SU-DHL-6 (cell line): ENCODE results near the gene S1PR3.

Experiments
- EZH2phosphoT487 ChIP-seq: fragments of 200-600 bp; sonication (generic), shearing (Covaris generic); conservative IDR thresholded peaks from 2 replicates; pipeline ENCODE4 v1.6.1; 2018; ENCODE audit warnings: mild to moderate bottlenecking, antibody characterized with exemption, low read length, moderate library complexity, mixed read lengths
- TF ChIP-seq, protein P1 (sequence below): fragments of 200-600 bp; sonication (generic); IDR thresholded peaks from one replicate; pipeline ENCODE4 v1.5.1; 2017; ENCODE audit warnings: antibody characterized with exemption, mild to moderate bottlenecking, low read length, moderate library complexity; ENCODE audit not compliant: insufficient read depth, poor library complexity, severe bottlenecking

DNA sequence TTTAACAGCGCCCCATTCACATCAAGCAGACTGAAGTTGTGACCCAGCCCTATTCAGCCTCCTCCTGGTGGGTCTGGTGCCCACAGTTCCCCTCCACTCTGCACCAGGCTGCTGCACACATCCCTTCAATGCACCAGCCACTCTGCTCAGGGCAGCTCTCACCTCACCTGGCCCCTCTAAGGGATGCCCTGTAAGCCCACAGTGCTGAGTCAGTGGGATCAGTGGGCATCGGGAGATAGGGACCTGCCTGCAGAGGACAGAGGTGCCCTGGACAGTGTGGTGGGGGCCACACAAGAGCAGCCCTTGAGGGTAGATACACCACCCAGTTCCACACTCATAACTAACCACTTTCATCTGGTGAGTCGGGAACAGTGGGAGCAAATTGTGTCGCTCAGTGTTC lies 38.3 kb upstream of the S1PR3 start:
- TF ChIP-seq, protein P1, sequence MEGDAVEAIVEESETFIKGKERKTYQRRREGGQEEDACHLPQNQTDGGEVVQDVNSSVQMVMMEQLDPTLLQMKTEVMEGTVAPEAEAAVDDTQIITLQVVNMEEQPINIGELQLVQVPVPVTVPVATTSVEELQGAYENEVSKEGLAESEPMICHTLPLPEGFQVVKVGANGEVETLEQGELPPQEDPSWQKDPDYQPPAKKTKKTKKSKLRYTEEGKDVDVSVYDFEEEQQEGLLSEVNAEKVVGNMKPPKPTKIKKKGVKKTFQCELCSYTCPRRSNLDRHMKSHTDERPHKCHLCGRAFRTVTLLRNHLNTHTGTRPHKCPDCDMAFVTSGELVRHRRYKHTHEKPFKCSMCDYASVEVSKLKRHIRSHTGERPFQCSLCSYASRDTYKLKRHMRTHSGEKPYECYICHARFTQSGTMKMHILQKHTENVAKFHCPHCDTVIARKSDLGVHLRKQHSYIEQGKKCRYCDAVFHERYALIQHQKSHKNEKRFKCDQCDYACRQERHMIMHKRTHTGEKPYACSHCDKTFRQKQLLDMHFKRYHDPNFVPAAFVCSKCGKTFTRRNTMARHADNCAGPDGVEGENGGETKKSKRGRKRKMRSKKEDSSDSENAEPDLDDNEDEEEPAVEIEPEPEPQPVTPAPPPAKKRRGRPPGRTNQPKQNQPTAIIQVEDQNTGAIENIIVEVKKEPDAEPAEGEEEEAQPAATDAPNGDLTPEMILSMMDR, result no peak
- no peak for TF ChIP-seq EZH2phosphoT487
